ENCODE results near the gene MRGPRD.
"Not testable (repeated sequence)": the region's sequence is repeated elsewhere in the genome, so short reads cannot be mapped to it uniquely, and the experiment has no call there.

Gene MRGPRD

DNA sequence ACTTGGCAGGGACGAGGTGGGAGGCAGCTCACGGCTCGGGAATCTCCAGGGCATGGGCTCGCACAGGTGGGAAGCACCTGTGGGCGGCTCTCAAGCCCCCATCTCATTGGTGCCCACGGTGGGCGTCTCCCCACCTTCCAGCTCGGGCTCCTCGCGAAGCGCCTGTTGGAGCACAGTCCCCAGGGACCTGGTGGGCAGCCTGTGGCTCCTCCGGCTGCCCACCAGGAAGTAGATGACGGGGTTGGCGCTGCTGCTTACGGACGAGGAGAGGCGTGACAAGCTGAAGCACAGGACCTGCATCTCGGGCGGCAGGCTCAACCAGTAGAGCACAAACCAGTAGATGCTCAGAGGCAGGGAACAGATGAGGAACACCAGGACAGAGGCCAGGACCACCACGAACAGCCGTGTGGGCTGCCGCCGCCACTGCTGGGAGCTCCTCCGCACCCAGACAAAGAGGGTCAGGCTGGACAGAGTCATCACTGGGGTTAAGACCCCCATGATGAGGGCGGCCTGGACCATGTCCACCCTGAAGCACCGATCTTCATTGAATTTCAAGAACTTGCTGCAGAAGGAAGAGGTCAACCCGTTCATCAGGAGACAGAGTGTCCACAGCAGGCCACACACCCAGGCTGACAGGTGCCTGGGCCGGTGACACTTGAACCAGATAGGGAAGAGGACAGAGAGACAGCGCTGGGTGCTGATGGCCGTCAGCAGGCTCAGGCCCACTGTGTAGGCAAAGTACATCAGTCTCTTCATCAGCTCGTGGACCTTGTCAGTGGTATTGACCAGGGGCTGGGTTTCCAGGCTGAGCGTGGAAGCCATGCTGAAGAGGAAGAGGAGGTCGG lies 633 bp downstream of the MRGPRD start:
- DNase-seq (ENCODE audit: low spot score in 2 of 2), result no peak
- Mint-ChIP-seq H3K9me3 (peaks cover 10% of the 10 kb centered on the region), H3K4me1 (no peaks in the 10 kb centered on the region), H3K27me3 (peaks cover 28% of the 10 kb centered on the region), H3K27ac (ENCODE audit: low read depth) (no peak overlapping the region), H3K4me3 (no peak overlapping the region), H3K36me3 (ENCODE audit: insufficient read depth) (no peaks in the 10 kb centered on the region)
- no peak for ATAC-seq (replicated peaks; ENCODE audit: extremely low read depth, poor library complexity, severe bottlenecking)

- peaks cover 10% of the 10 kb centered on the region for H3K9me3 Mint-ChIP-seq
- H3K27ac Mint-ChIP-seq (ENCODE audit: low read depth), result no peak overlapping the region
- no peak for ATAC-seq (replicated peaks; ENCODE audit: extremely low read depth, poor library complexity, severe bottlenecking)
- H3K4me1 Mint-ChIP-seq, result no peaks in the 10 kb centered on the region
- no peak for DNase-seq (ENCODE audit: low spot score in 2 of 2)
- H3K4me3 Mint-ChIP-seq, result no peak overlapping the region
- H3K27me3 Mint-ChIP-seq, result peaks cover 26% of the 10 kb centered on the region
- H3K36me3 Mint-ChIP-seq (ENCODE audit: insufficient read depth), result no peaks in the 10 kb centered on the region
Measured at GRCh38 chr11:68978931-68979594, 1.7 kb downstream of the MRGPRD start.

- peaks cover 26% of the 10 kb centered on the region for H3K27me3 Mint-ChIP-seq
- no peaks in the 10 kb centered on the region for H3K36me3 Mint-ChIP-seq (ENCODE audit: insufficient read depth)
- peaks cover 10% of the 10 kb centered on the region for H3K9me3 Mint-ChIP-seq
- H3K4me3 Mint-ChIP-seq, result no peak overlapping the region
- no peak for ATAC-seq (replicated peaks; ENCODE audit: extremely low read depth, poor library complexity, severe bottlenecking)
- H3K4me1 Mint-ChIP-seq, result no peaks in the 10 kb centered on the region
- H3K27ac Mint-ChIP-seq (ENCODE audit: low read depth), result no peak overlapping the region
- DNase-seq (ENCODE audit: low spot score in 2 of 2), result no peak
Measured at GRCh38 chr11:68978626-68978930, 2.2 kb downstream of the MRGPRD start.

DNA sequence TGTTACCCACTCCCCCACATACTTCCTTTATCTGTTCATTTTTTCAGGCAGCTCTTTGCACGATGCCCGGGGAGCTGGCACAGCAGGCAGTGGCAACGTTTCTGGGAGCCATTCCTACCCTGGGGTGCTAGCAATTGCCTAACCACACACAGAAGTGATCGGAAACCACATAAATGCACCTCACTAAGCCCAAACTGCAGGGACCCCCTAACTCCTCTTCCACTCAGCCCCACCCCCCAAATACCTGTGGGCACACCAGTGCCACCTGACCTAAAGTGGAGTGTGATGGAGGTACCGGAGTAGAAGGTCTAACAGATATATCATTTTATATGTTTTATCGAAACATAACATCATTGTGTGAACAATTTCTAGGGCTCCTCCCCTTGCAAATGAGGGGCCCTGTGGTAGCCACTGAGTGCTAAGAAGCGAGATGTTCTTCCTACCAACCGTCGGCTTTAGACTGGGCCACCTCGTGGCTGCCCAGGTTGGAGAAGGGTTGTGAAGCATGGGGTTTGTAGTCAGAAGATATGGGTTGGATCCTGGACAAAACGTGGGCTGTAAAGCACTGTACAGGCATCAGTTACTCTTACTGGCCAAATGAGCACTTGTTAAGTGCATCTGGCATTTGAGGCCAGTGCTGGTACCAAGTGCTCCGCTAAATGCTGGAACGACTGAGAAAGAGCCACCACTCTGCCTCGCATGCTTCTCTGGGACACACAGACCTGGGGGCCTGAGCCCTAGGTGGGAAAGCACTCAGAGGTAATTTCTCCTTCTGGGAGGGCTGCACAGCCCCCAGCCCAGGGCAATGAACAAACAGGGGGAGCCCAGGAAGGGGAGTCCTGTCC lies 2.8 kb downstream of the MRGPRD start:
- no peak for DNase-seq (ENCODE audit: low spot score in 2 of 2)

GRCh38 chr11:68976563-68976962 lies 4.2 kb downstream of the MRGPRD start:
- Mint-ChIP-seq H3K27ac (ENCODE audit: low read depth) (no peak overlapping the region), H3K4me3 (no peak overlapping the region), H3K4me1 (no peaks in the 10 kb centered on the region), H3K9me3 (no peaks in the 10 kb centered on the region), H3K27me3 (peaks cover 31% of the 10 kb centered on the region), H3K36me3 (ENCODE audit: insufficient read depth) (no peaks in the 10 kb centered on the region)
- DNase-seq (ENCODE audit: low spot score in 2 of 2) (no peak), ATAC-seq (replicated peaks; ENCODE audit: extremely low read depth, poor library complexity, severe bottlenecking) (no peak)

More for the DNA sequence above, 2.8 kb downstream of the MRGPRD start:
- Mint-ChIP-seq H3K4me3 (no peak overlapping the region), H3K4me1 (no peaks in the 10 kb centered on the region), H3K27ac (ENCODE audit: low read depth) (no peak overlapping the region), H3K27me3 (peaks cover 26% of the 10 kb centered on the region), H3K36me3 (ENCODE audit: insufficient read depth) (no peaks in the 10 kb centered on the region), H3K9me3 (peaks cover 10% of the 10 kb centered on the region)
- no peak for ATAC-seq (replicated peaks; ENCODE audit: extremely low read depth, poor library complexity, severe bottlenecking)

GRCh38 chr11:68976095-68976494 lies 4.7 kb downstream of the MRGPRD start:
- Mint-ChIP-seq H3K4me1 (no peaks in the 10 kb centered on the region), H3K27ac (ENCODE audit: low read depth) (no peak overlapping the region), H3K27me3 (peaks cover 36% of the 10 kb centered on the region), H3K9me3 (no peaks in the 10 kb centered on the region), H3K36me3 (ENCODE audit: insufficient read depth) (no peaks in the 10 kb centered on the region), H3K4me3 (no peak overlapping the region)
- no peak for ATAC-seq (replicated peaks; ENCODE audit: extremely low read depth, poor library complexity, severe bottlenecking)
- DNase-seq (ENCODE audit: low spot score in 2 of 2), result no peak

GRCh38 chr11:68974421-68975194 lies 6.2 kb downstream of the MRGPRD start:
- H3K36me3 Mint-ChIP-seq (ENCODE audit: insufficient read depth), result peaks cover 1% of the 10 kb centered on the region
- H3K27ac Mint-ChIP-seq (ENCODE audit: low read depth), result no peak overlapping the region
- no peak for ATAC-seq (replicated peaks; ENCODE audit: extremely low read depth, poor library complexity, severe bottlenecking)
- H3K9me3 Mint-ChIP-seq, result no peaks in the 10 kb centered on the region
- H3K27me3 Mint-ChIP-seq, result peaks cover 32% of the 10 kb centered on the region
- H3K4me1 Mint-ChIP-seq, result no peaks in the 10 kb centered on the region
- no peak overlapping the region for H3K4me3 Mint-ChIP-seq
- DNase-seq (ENCODE audit: low spot score in 2 of 2), result no peak

DNA sequence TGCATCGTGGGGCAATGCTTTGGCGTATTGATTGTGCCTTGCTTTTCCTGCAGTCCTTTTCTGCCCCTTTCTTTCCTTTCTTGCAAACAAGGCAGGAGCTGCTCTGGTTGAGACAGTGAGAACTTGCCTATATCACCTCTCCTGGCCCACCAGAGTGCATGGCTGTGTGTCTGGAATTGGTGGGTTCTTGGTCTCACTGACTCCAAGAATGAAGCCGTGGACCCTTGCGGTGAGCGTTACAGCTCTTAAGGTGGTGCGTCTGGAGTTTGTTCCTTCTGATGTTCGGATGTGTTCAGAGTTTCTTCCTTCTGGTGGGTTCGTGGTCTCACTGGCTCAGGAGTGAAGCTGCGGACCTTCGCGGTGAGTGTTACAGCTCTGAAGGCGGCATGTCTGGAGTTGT lies 7.1 kb downstream of the MRGPRD start:
- not testable (repeated sequence) for H3K4me1 Mint-ChIP-seq; H3K9me3 Mint-ChIP-seq; H3K36me3 Mint-ChIP-seq (ENCODE audit: insufficient read depth); ATAC-seq (replicated peaks; ENCODE audit: extremely low read depth, poor library complexity, severe bottlenecking); H3K27ac Mint-ChIP-seq (ENCODE audit: low read depth); H3K4me3 Mint-ChIP-seq; DNase-seq (ENCODE audit: low spot score in 2 of 2)
- peaks cover 25% of the 10 kb centered on the region for H3K27me3 Mint-ChIP-seq

DNA sequence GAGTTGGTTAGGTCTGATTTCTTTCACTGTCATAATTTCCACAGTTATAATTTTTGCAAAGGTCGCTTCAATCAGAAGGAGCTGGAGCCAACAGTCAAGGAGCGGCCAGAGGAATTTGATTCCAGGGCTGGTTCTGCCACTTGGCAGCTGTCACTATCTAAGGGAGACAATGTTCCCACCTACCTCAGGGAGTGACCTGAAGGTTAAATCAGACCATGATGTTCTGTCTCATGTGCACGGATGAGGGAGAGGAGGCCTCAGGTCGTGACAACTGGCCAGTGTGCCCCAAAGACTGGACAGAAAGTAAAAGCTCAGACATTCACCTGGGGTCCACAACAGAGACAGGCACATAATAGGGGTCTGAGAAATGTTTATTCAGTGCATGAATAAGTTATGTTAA lies 7.6 kb downstream of the MRGPRD start:
- Mint-ChIP-seq H3K4me3 (no peak overlapping the region), H3K4me1 (no peaks in the 10 kb centered on the region), H3K36me3 (ENCODE audit: insufficient read depth) (peaks cover 1% of the 10 kb centered on the region), H3K9me3 (no peaks in the 10 kb centered on the region), H3K27me3 (peaks cover 28% of the 10 kb centered on the region), H3K27ac (ENCODE audit: low read depth) (no peak overlapping the region)
- DNase-seq (ENCODE audit: low spot score in 2 of 2) (no peak), ATAC-seq (replicated peaks; ENCODE audit: extremely low read depth, poor library complexity, severe bottlenecking) (no peak)

GRCh38 chr11:68970921-68971636 lies 9.7 kb downstream of the MRGPRD start:
- Mint-ChIP-seq H3K27ac (ENCODE audit: low read depth) (no peak overlapping the region), H3K27me3 (peaks cover 32% of the 10 kb centered on the region), H3K9me3 (no peaks in the 10 kb centered on the region), H3K4me3 (no peak overlapping the region), H3K36me3 (ENCODE audit: insufficient read depth) (peaks cover 1% of the 10 kb centered on the region), H3K4me1 (no peaks in the 10 kb centered on the region)
- no peak for ATAC-seq (replicated peaks; ENCODE audit: extremely low read depth, poor library complexity, severe bottlenecking)
- no peak for DNase-seq (ENCODE audit: low spot score in 2 of 2)

DNA sequence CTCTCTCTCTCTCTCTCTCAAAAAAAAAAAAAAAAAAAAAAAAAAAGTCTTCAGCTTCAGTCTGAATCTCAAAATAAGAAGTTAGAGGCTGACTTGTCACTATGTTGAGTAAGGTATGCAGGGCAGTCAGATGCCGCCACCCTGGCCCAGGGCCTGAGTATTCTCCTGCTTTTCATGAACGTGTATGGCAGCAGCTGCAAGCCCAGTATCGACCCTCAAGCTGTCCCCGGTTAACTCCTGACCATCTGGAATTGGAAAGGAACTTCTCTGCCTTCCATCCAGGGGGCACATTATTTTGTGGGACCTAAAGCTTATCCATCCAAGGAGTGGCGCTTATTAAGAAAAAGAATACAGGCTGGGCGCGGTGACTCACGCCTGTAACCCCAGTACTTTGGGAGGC lies 11.4 kb downstream of the MRGPRD start:
- peaks cover 32% of the 10 kb centered on the region for H3K27me3 Mint-ChIP-seq
- no peak overlapping the region for H3K4me3 Mint-ChIP-seq
- DNase-seq (ENCODE audit: low spot score in 2 of 2), result no peak
- no peaks in the 10 kb centered on the region for H3K9me3 Mint-ChIP-seq
- peaks cover 1% of the 10 kb centered on the region for H3K36me3 Mint-ChIP-seq (ENCODE audit: insufficient read depth)
- no peak for ATAC-seq (replicated peaks; ENCODE audit: extremely low read depth, poor library complexity, severe bottlenecking)
- no peaks in the 10 kb centered on the region for H3K4me1 Mint-ChIP-seq
- no peak overlapping the region for H3K27ac Mint-ChIP-seq (ENCODE audit: low read depth)

Measured in central memory CD8-positive, alpha-beta T cell (primary cell).